K562 (cell line): ENCODE measurements around the gene NDRG3. TPM values are rescaled to one million over a fixed set of nuclear protein-coding genes. Genes with fewer than 3 reads are reported as not detected.

Experiments
- C11orf30 ChIP-seq: fragments of 450-650 bp; IDR thresholded peaks from 2 replicates; pipeline ENCODE4 v1.6.1; 2016; ENCODE audit warnings: low read depth, mild to moderate bottlenecking
- CREM ChIP-seq: IDR thresholded peaks from 2 replicates; pipeline ENCODE4 v1.6.1; 2014; ENCODE audit warnings: antibody characterized with exemption, low read depth
- FOXA3 ChIP-seq, 2 experiments: fragments of 450-650 bp in 1 of 2; sonication (generic) in 1 of 2; formaldehyde crosslinking; IDR thresholded peaks in 1 of 2; conservative IDR thresholded peaks in 1 of 2; 2 replicates each; pipeline versions ENCODE4 v1.4.0 to v1.8.0; 2020 to 2022; ENCODE audit warnings: mild to moderate bottlenecking in 2 of 2, missing genetic modification reagents in 1 of 2
- FOXK2 ChIP-seq, 2 experiments: fragments of 450-650 bp; IDR thresholded peaks in 1 of 2; conservative IDR thresholded peaks in 1 of 2; 2 replicates each; pipeline ENCODE4 v1.6.1; 2016; ENCODE audit warnings: low read depth in 2 of 2, mild to moderate bottlenecking in 1 of 2
- JUN ChIP-seq, 2 experiments: sonication (generic) in 1 of 2; formaldehyde crosslinking in 1 of 2; IDR thresholded peaks; 2 replicates each; pipeline versions ENCODE4 v1.6.1 to v1.8.0; 2012 to 2022; ENCODE audit warnings: borderline replicate concordance in 2 of 2, mild to moderate bottlenecking in 2 of 2, improper control_type of control experiment in 1 of 2, low read depth in 1 of 2, low read length in 1 of 2, missing genetic modification reagents in 1 of 2
- KAT8 ChIP-seq: fragments of 450-650 bp; IDR thresholded peaks from 2 replicates; pipeline ENCODE4 v1.6.1; 2016; ENCODE audit warnings: low read depth, mild to moderate bottlenecking
- MCM7 ChIP-seq, 2 experiments: fragments of 450-650 bp; IDR thresholded peaks; 2 replicates each; pipeline ENCODE4 v1.6.1; 2016 to 2018
- NEUROD1 ChIP-seq: fragments of 150-350 bp; IDR thresholded peaks from 2 replicates; pipeline ENCODE4 v1.6.1; 2014; ENCODE audit warnings: borderline replicate concordance, low read length, low read depth; ENCODE audit not compliant: partially characterized antibody
- NONO ChIP-seq, 2 experiments: fragments of 200-400 bp in 1 of 2; fragments of 450-650 bp in 1 of 2; formaldehyde crosslinking in 1 of 2; IDR thresholded peaks; 2 replicates each; pipeline ENCODE4 v1.6.1; 2017; ENCODE audit warnings: low read depth in 2 of 2, mild to moderate bottlenecking in 2 of 2, moderate library complexity in 2 of 2, low read length in 1 of 2
- POLR2A ChIP-seq: fragments of 450-650 bp; conservative IDR thresholded peaks from 2 replicates; pipeline ENCODE4 v1.6.1; 2016
- PPARD ChIP-seq: fragments of 250-450 bp; sonication (Bioruptor Pico); IDR thresholded peaks from 2 replicates; pipeline ENCODE4 v1.8.0; 2022; ENCODE audit warnings: inconsistent platforms, mild to moderate bottlenecking, moderate library complexity
- PTRF ChIP-seq: fragments of 450-650 bp; IDR thresholded peaks from 2 replicates; pipeline ENCODE4 v1.6.1; 2016; ENCODE audit warnings: mild to moderate bottlenecking, missing genetic modification characterization, missing compliant biosample characterization
- RAD21 ChIP-seq, 2 experiments: fragments of 250-450 bp in 1 of 2; fragments of 450-650 bp in 1 of 2; sonication (Bioruptor Pico) in 1 of 2; formaldehyde crosslinking in 1 of 2; IDR thresholded peaks in 1 of 2; conservative IDR thresholded peaks in 1 of 2; 2 replicates each; pipeline versions ENCODE4 v1.4.0 to v1.8.0; 2020 to 2022; ENCODE audit warnings: mild to moderate bottlenecking in 2 of 2, moderate library complexity in 1 of 2
- RNF2 ChIP-seq: sonication (generic); IDR thresholded peaks from 2 replicates; pipeline ENCODE4 v1.6.1; 2016
- SIN3B ChIP-seq: fragments of 450-650 bp; IDR thresholded peaks from 2 replicates; pipeline ENCODE4 v1.6.1; 2017; ENCODE audit warnings: low read depth, mild to moderate bottlenecking, moderate library complexity
- ZFX ChIP-seq: sonication (generic); formaldehyde crosslinking; IDR thresholded peaks from 2 replicates; pipeline ENCODE4 v1.8.0; 2022; ENCODE audit warnings: mild to moderate bottlenecking, missing genetic modification reagents, moderate library complexity
- ZKSCAN1 ChIP-seq: fragments of 150-350 bp; IDR thresholded peaks from 2 replicates; pipeline ENCODE4 v1.6.1; 2016; ENCODE audit warnings: low read depth, low read length
- ZNF140 ChIP-seq: fragments of 250-450 bp; sonication (Bioruptor Pico); IDR thresholded peaks from 2 replicates; pipeline ENCODE4 v1.8.0; 2021; ENCODE audit warnings: moderate library complexity, mild to moderate bottlenecking, inconsistent platforms
- ZNF263 ChIP-seq: sonication (generic); formaldehyde crosslinking; IDR thresholded peaks from 2 replicates; pipeline ENCODE4 v1.8.0; 2022; ENCODE audit warnings: mild to moderate bottlenecking, missing genetic modification reagents, borderline replicate concordance
- ZNF347 ChIP-seq: fragments of 450-650 bp; formaldehyde crosslinking; IDR thresholded peaks from 2 replicates; pipeline ENCODE4 v1.4.0; 2020; ENCODE audit warnings: low read depth, mild to moderate bottlenecking, moderate library complexity
- ZNF551 ChIP-seq: fragments of 250-450 bp; sonication (Bioruptor Pico); IDR thresholded peaks from 2 replicates; pipeline ENCODE4 v1.5.0; 2021; ENCODE audit warnings: mild to moderate bottlenecking, moderate library complexity
- ZNF561 ChIP-seq: fragments of 450-650 bp; formaldehyde crosslinking; conservative IDR thresholded peaks from 2 replicates; pipeline ENCODE4 v1.4.0; 2020; ENCODE audit warnings: mild to moderate bottlenecking, moderate library complexity
- ZNF584 ChIP-seq: fragments of 200-800 bp; sonication (Bioruptor generic); IDR thresholded peaks from 2 replicates; pipeline ENCODE4 v1.6.1; 2016; ENCODE audit warnings: low read depth, mild to moderate bottlenecking, missing genetic modification characterization, missing compliant biosample characterization
- polyA plus RNA-seq, 8 experiments: library from polyadenylated mRNA; depleted of rRNA in 4 of 8; stranded (reverse) in 5 of 8; unstranded in 3 of 8; fragments of >200 nt; fragmentation: Nextera tagmentation in 2 of 8; fragmentation: Illumina TruSeq in 1 of 8; extraction: Ambion mirVana in 2 of 8; extraction: Trizol in 1 of 8; gene quantifications; 2 replicates each; pipeline versions ENCODE4 v1.2.1 to v1.2.3, GENCODE V29; 2011 to 2014; ENCODE audit warnings: inconsistent platforms in 1 of 8, missing spikeins in 1 of 8
- total RNA-seq, 7 experiments: library from RNA; depleted of rRNA in 6 of 7; stranded (reverse); fragments of >200 nt in 6 of 7; fragmentation: Illumina TruSeq in 2 of 7; extraction: Trizol in 2 of 7; gene quantifications; 2 replicates each; pipeline versions ENCODE4 v1.2.1 to v1.2.3, GENCODE V29; 2011 to 2021; ENCODE audit warnings: low replicate concordance in 1 of 7
- TF ChIP-seq, protein P1 (sequence below): fragments of 250-450 bp; sonication (Bioruptor Pico); IDR thresholded peaks from 2 replicates; pipeline ENCODE4 v1.4.0; 2020; ENCODE audit warnings: mild to moderate bottlenecking
- TF ChIP-seq, protein P2 (sequence below): sonication (generic); formaldehyde crosslinking; IDR thresholded peaks from 2 replicates; pipeline ENCODE4 v1.9.0; 2022; ENCODE audit warnings: mild to moderate bottlenecking, missing genetic modification reagents
- TF ChIP-seq, protein P3 (sequence below): fragments of 450-650 bp; IDR thresholded peaks from 2 replicates; pipeline ENCODE4 v1.6.1; 2016

The NDRG3 gene
- total and polyA plus RNA-seq, 9 of the 15 experiments (the other 6 are each of a cell fraction or from before 2014, with no cell fraction given) = 14.6 to 39.4 (median 24.4) TPM

DNA sequence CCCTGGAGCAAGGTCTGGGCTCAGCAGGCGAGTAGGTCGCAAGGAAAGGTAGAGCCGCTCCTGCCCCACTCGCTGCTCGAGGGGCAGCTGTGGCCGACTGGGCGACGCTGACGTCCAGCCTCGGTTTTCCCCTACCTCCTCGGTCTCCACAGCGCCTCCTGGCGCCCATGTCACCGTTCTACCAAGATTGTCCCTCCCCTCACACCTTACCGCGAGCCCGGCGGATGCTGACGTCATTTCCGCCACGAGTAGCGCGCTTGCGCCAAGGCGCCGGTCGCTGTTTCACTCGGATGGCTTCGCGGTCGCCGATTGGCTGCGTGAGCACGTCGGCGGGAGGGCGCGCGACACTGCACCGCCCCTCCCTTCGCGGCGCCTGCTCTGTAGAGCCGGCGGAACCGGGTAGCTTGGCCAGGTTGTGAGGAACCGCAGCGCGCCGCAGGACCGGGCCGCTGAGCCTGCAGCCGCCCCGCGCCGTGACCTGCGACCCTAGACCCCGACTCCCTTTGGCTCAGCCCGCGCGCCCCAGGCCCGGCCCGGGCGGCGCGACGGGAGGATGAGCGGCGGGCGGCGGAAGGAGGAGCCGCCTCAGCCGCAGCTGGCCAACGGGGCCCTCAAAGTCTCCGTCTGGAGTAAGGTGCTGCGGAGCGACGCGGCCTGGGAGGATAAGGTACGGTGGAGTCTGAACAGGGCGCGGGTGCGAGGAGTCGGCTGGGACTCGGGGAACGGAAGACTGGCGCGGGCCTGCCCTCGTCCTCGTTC, 140.3 kb downstream of the NDRG3 start, which contains the start of gene RAB5IF (continued):
- TF ChIP-seq, protein P1, sequence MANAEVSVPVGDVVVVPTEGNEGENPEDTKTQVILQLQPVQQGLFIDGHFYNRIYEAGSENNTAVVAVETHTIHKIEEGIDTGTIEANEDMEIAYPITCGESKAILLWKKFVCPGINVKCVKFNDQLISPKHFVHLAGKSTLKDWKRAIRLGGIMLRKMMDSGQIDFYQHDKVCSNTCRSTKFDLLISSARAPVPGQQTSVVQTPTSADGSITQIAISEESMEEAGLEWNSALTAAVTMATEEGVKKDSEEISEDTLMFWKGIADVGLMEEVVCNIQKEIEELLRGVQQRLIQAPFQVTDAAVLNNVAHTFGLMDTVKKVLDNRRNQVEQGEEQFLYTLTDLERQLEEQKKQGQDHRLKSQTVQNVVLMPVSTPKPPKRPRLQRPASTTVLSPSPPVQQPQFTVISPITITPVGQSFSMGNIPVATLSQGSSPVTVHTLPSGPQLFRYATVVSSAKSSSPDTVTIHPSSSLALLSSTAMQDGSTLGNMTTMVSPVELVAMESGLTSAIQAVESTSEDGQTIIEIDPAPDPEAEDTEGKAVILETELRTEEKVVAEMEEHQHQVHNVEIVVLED (CRISPR knock-in tag) = peak; percentile 93
- TF ChIP-seq JUN (IDR thresholded peaks at IDR 0.05; ENCODE audit: borderline replicate concordance, low read depth, low read length) (peak; percentile 85), JUN (CRISPR knock-in tag; IDR thresholded peaks at IDR 0.05; ENCODE audit: borderline replicate concordance) (0 out of 2 replicates have a peak, but pooled peaks have one; percentile 76), ZNF561 (CRISPR knock-in tag) (no peak), CREM (peak; percentile 99), POLR2A (peak; percentile 91), ZNF584 (CRISPR knock-in tag) (peak; percentile 84), ZNF140 (CRISPR knock-in tag) (no peak), ZNF347 (CRISPR knock-in tag) (no peak), ZNF263 (CRISPR knock-in tag) (no peak; the same call in 1 of the 2 replicates), RNF2 (peak; percentile 65), MCM7 (IDR thresholded peaks at IDR 0.05) (no peak), ZKSCAN1 (0 out of 2 replicates have a peak, but pooled peaks have one; percentile 6), KAT8 (no peak), PPARD (no peak), RAD21 (CRISPR knock-in tag; conservative IDR thresholded peaks at IDR 0.05 in 1 of 2, IDR thresholded peaks at IDR 0.05 in 1 of 2) (peak; percentile 56 to 78), ZNF551 (CRISPR knock-in tag) (no peak), FOXA3 (CRISPR knock-in tag; conservative IDR thresholded peaks at IDR 0.05 in 1 of 2, IDR thresholded peaks at IDR 0.05 in 1 of 2) (0 out of 4 replicates have a peak, but pooled peaks of 1 of the 2 experiments have one; percentile 52), FOXK2 (conservative IDR thresholded peaks at IDR 0.05 in 1 of 2, IDR thresholded peaks at IDR 0.05 in 1 of 2; ENCODE audit: low read depth in 2 of 2) (peak; percentile 58 to 78; a peak in 3 of 4 replicates), SIN3B (peak; percentile 78), NEUROD1 (peak; percentile 52), NONO (IDR thresholded peaks at IDR 0.05; ENCODE audit: low read depth in 2 of 2, low read length in 1 of 2) (0 out of 4 replicates have a peak, but pooled peaks have one; percentile 25 to 42), ZFX (peak; percentile 78), C11orf30 (peak; percentile 94), PTRF (tag) (no peak)
- TF ChIP-seq, protein P2, sequence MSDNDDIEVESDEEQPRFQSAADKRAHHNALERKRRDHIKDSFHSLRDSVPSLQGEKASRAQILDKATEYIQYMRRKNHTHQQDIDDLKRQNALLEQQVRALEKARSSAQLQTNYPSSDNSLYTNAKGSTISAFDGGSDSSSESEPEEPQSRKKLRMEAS (CRISPR knock-in tag) = peak; percentile 77
- TF ChIP-seq, protein P3, sequence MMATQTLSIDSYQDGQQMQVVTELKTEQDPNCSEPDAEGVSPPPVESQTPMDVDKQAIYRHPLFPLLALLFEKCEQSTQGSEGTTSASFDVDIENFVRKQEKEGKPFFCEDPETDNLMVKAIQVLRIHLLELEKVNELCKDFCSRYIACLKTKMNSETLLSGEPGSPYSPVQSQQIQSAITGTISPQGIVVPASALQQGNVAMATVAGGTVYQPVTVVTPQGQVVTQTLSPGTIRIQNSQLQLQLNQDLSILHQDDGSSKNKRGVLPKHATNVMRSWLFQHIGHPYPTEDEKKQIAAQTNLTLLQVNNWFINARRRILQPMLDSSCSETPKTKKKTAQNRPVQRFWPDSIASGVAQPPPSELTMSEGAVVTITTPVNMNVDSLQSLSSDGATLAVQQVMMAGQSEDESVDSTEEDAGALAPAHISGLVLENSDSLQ = peak; percentile 81
